ENCODE results near the gene PDE6G. TPM values are rescaled to one million over a fixed set of nuclear protein-coding genes. Genes with fewer than 3 reads are reported as not detected.

Gene PDE6G
- total RNA-seq, 1 experiment from 2014 or later, result 0.85 TPM

- no peak for ATAC-seq
- no peaks in the 10 kb centered on the region for H3K27me3 ChIP-seq (ENCODE audit: control insufficient read depth, insufficient read depth, low read length)
- no peak overlapping the region for H3K4me3 ChIP-seq (ENCODE audit: low read depth in 2 of 2, low read length in 2 of 2)
- no peak for TF ChIP-seq TCF7L2 (IDR thresholded peaks at IDR 0.05; ENCODE audit: low read depth, low read length)
- no peak for TF ChIP-seq POLR2AphosphoS5 (IDR thresholded peaks at IDR 0.05; ENCODE audit: low read depth, low read length)
- no peak overlapping the region for H3K27ac ChIP-seq (ENCODE audit: low read length)
- CTCF ChIA-PET, result no interaction called here
- H3K9me3 ChIP-seq (ENCODE audit: control insufficient read depth, insufficient read depth, low read depth, low read length), result no peaks in the 10 kb centered on the region
- POLR2A ChIA-PET, result interaction anchor here (0.5 kb wide), 1 partner anchor 14 kb away, joined by 3 read pairs; no protein-coding TSS in a partner anchor
- in situ Hi-C loops (cut with HindIII; ENCODE audit: low pct_unique_long_range_greater_than_20kb, low sequenced_read_pairs), result no loop called here
- intact Hi-C loops (cut with micrococcal nuclease; ENCODE audit: unreplicated experiment), result no loop called here
- BruUV-seq (replicated peaks), result no TSS peak
- H3K4me1 ChIP-seq (ENCODE audit: control insufficient read depth, insufficient read depth, low read length), result peaks cover 7% of the 10 kb centered on the region
- no peak for DNase-seq (ENCODE audit: low read depth, low spot score)
- no peaks in the 10 kb centered on the region for H3K36me3 ChIP-seq (ENCODE audit: control insufficient read depth, insufficient read depth, low read length)
These were observed 4.1 kb upstream of the PDE6G start for GRCh38 chr17:81660441-81660840.

- Histone ChIP-seq H3K27ac (ENCODE audit: low read length) (no peak overlapping the region), H3K4me1 (ENCODE audit: control insufficient read depth, insufficient read depth, low read length) (peaks cover 8% of the 10 kb centered on the region), H3K9me3 (ENCODE audit: control insufficient read depth, insufficient read depth, low read depth, low read length) (no peaks in the 10 kb centered on the region), H3K27me3 (ENCODE audit: control insufficient read depth, insufficient read depth, low read length) (no peaks in the 10 kb centered on the region), H3K4me3 (ENCODE audit: low read depth in 2 of 2, low read length in 2 of 2) (no peak overlapping the region), H3K36me3 (ENCODE audit: control insufficient read depth, insufficient read depth, low read length) (no peaks in the 10 kb centered on the region)
- intact Hi-C loops (cut with micrococcal nuclease; ENCODE audit: unreplicated experiment) (no loop called here), in situ Hi-C loops (cut with HindIII; ENCODE audit: low pct_unique_long_range_greater_than_20kb, low sequenced_read_pairs) (no loop called here)
- BruUV-seq (replicated peaks), result no TSS peak
- POLR2A ChIA-PET, result interaction anchor here (0.6 kb wide), 1 partner anchor 38 kb away, joined by 3 read pairs; no protein-coding TSS in a partner anchor
- TF ChIP-seq SIN3A (IDR thresholded peaks at IDR 0.05; ENCODE audit: borderline replicate concordance, insufficient read depth, low read depth, low read length) (no peak), REST (IDR thresholded peaks at IDR 0.05; ENCODE audit: insufficient read depth in 1 of 2, low read depth in 2 of 2, low read length in 1 of 2) (no peak), TCF7L2 (IDR thresholded peaks at IDR 0.05; ENCODE audit: low read depth, low read length) (no peak), POLR2AphosphoS5 (IDR thresholded peaks at IDR 0.05; ENCODE audit: low read depth, low read length) (no peak), CTCF (IDR thresholded peaks at IDR 0.05) (no peak)
- no peak for ATAC-seq
- CTCF ChIA-PET, result no interaction called here
- no peak for DNase-seq (ENCODE audit: low read depth, low spot score)
These were observed 2.7 kb upstream of the PDE6G start for GRCh38 chr17:81659038-81659437.

GRCh38 chr17:81656835-81657234 lies 493 bp upstream of the PDE6G start:
- no TSS peak for BruUV-seq (replicated peaks)
- TF ChIP-seq REST (IDR thresholded peaks at IDR 0.05; ENCODE audit: insufficient read depth in 1 of 2, low read depth in 2 of 2, low read length in 1 of 2) (no peak), SIN3A (IDR thresholded peaks at IDR 0.05; ENCODE audit: borderline replicate concordance, insufficient read depth, low read depth, low read length) (no peak), CTCF (IDR thresholded peaks at IDR 0.05) (no peak), POLR2AphosphoS5 (IDR thresholded peaks at IDR 0.05; ENCODE audit: low read depth, low read length) (no peak)
- DNase-seq (ENCODE audit: low read depth, low spot score) (no peak), ATAC-seq (no peak)
- no peak overlapping the region for H3K4me3 ChIP-seq (ENCODE audit: low read depth in 2 of 2, low read length in 2 of 2)
- no peaks in the 10 kb centered on the region for H3K9me3 ChIP-seq (ENCODE audit: control insufficient read depth, insufficient read depth, low read depth, low read length)
- POLR2A ChIA-PET, result no interaction called here
- CTCF ChIA-PET, result no interaction called here
- H3K27ac ChIP-seq (ENCODE audit: low read length), result no peak overlapping the region
- intact Hi-C loops (cut with micrococcal nuclease; ENCODE audit: unreplicated experiment), result no loop called here
- in situ Hi-C loops (cut with HindIII; ENCODE audit: low pct_unique_long_range_greater_than_20kb, low sequenced_read_pairs), result no loop called here
- H3K27me3 ChIP-seq (ENCODE audit: control insufficient read depth, insufficient read depth, low read length), result no peaks in the 10 kb centered on the region
- H3K36me3 ChIP-seq (ENCODE audit: control insufficient read depth, insufficient read depth, low read length), result no peaks in the 10 kb centered on the region
- peaks cover 8% of the 10 kb centered on the region for H3K4me1 ChIP-seq (ENCODE audit: control insufficient read depth, insufficient read depth, low read length)
